GM12864 (cell line): ENCODE results near the gene ABCA9.
"Not testable (repeated sequence)": the region's sequence is repeated elsewhere in the genome, so short reads cannot be mapped to it uniquely, and the experiment has no call there.

ENCODE experiments used
- DNase-seq: peaks from one replicate; pipeline ENCODE4 v3.0.0-alpha.2; 2011; ENCODE audit warnings: low read depth
- H3K4me3 ChIP-seq: 2 replicates; pipeline ENCODE4 v1.5.1; 2011; ENCODE audit warnings: mild to moderate bottlenecking, low read depth, low read length, control low read depth
- CTCF ChIP-seq: IDR thresholded peaks from 2 replicates; pipeline ENCODE4 v1.5.1; 2011; ENCODE audit warnings: low read depth, mild to moderate bottlenecking, moderate library complexity, low read length, control low read depth, inconsistent platforms; ENCODE audit errors: missing control alignments

Gene ABCA9

GRCh38 chr17:69009930-69010329 lies 50.8 kb downstream of the ABCA9 start:
- H3K4me3 ChIP-seq, result no peak overlapping the region
- TF ChIP-seq CTCF, result no peak
- DNase-seq, result no peak

- not testable (repeated sequence) for DNase-seq, H3K4me3 ChIP-seq
These were observed 56.0 kb downstream of the ABCA9 start for GRCh38 chr17:69004759-69005158.

GRCh38 chr17:68999743-69000142 lies 61.0 kb downstream of the ABCA9 start:
- not testable (repeated sequence) for H3K4me3 ChIP-seq, DNase-seq

- no peak for TF ChIP-seq CTCF
- H3K4me3 ChIP-seq, result no peak overlapping the region
- DNase-seq, result no peak
These were observed 67.6 kb downstream of the ABCA9 start for GRCh38 chr17:68993112-68993511.

GRCh38 chr17:68987966-68988365 lies 72.8 kb downstream of the ABCA9 start:
- DNase-seq, result no peak
- H3K4me3 ChIP-seq, result no peak overlapping the region
- TF ChIP-seq CTCF, result no peak

- H3K4me3 ChIP-seq, result no peak overlapping the region
These were observed 79.4 kb downstream of the ABCA9 start for GRCh38 chr17:68981288-68981687.

GRCh38 chr17:68973098-68973846 lies 87.5 kb downstream of the ABCA9 start:
- no peak for TF ChIP-seq CTCF
- H3K4me3 ChIP-seq, result no peak overlapping the region
- no peak for DNase-seq

More at GRCh38 chr17:68981288-68981687, 79.4 kb downstream of the ABCA9 start:
- no peak for DNase-seq
- TF ChIP-seq CTCF, result no peak

GRCh38 chr17:68972119-68972704 lies 88.5 kb downstream of the ABCA9 start:
- DNase-seq, result no peak
- H3K4me3 ChIP-seq, result no peak overlapping the region
- peak; percentile 47 for TF ChIP-seq CTCF
